DMS79 treated with DMSO at 0.1 percent for 48 hours (cell line): ENCODE data around the gene MFAP3L.

Experiments
- DNase-seq: peaks from one replicate; lab custom pipeline; 2025; lab: John Stamatoyannopoulos, UW

The MFAP3L gene

DNA sequence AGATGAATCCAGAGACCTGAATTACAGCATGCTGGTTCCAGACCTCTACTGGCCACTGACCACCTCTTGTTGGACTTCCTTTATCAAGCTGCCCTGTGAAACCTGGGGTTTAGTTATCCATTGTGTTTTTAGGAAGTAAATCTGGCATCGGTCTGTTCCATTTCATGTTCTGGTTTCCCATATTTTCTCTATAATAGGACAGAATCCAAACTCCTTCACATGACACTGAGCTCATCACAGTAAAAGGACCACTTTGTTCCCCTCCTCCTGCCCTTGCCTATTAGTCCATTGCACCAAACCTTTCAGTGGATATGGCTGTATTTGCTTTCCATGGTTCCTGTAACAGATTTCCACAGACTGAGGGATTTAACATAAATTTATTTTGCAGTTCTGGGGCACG is 4.0 kb downstream of the MFAP3L start:
- no peak for DNase-seq

DNA sequence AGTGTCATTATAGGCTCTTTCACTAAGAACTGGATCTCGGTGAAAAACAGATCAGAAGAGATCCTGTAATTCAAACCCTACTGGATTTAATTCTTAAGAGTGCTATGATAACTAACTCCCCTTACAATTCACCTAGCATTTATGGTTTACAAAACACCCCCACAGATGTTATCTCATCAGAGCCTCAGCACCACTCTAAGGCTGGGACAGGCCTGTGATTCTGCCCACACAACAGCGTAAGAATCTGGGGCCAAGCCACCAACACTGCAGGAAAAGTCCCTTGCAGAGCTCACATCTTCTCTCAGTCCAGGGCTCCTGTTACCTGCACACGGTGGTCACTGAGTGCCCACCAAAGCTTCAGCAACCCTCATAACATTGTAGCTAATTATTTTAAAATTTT is 8.9 kb downstream of the MFAP3L start:
- no peak for DNase-seq

DNA sequence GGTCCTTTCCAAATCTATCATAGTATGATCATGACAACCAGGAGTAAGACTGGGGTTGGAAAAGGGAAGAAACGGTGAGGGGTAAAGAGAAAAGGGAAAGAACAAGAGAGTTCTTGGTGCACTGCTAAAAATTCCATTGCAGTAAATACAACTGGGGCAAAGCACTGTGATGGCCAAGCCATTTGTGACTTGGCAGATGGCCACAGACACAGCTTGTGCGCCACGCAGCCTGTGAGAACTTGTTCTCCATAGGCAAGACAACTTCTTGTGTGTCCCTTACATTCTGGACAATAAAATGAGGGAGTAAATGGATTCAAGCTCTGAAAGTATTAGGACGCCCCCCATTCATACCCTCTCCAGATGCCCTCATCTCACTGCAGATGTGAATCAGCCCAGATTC is 10.9 kb downstream of the MFAP3L start:
- DNase-seq = no peak

DNA sequence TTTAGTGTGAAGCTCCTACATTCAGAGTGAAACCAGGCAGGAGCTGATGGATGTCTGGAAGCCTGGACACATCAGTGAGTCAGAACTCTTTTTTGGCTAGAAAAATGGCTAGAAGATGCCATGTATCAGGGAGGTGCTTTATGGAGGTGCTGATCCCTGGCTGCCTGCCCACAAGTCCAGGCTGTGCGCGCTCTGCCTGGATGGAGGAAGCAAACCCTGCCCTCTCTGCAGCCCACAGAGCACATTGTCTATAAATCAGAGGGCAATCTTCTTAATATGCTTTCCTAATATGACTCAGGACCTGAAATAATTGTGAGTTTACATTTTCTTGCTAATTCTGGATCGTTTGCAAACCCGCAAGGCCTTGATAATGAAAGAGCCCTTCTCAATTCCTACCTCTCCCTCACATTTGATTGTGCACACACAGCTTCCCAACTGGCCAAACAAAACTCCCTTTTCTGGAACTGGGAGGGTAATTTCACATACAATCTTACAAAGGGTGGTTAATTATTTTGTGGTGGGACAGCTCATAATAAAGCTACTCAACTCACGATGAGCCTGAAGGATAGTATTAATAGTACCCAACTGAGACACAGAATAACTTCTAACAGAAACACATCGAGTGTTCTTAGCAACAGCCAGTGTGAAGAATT is 11.7 kb downstream of the MFAP3L start:
- DNase-seq = no peak

DNA sequence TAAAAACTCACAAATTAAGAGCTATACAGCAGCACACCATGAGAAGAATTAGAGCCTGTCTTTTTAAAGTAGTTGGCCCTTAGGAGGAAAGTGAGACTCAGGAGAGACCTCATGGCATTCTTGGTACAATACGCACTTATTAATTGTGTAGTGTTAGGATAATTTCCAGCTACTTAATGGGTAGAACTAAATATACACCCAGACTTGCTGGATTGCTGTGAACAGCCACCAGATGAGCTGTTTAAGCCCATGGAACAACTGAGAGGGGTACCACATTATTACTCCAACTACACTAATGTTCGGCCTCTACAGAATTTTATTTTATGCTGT is 13.6 kb downstream of the MFAP3L start:
- no peak for DNase-seq

DNA sequence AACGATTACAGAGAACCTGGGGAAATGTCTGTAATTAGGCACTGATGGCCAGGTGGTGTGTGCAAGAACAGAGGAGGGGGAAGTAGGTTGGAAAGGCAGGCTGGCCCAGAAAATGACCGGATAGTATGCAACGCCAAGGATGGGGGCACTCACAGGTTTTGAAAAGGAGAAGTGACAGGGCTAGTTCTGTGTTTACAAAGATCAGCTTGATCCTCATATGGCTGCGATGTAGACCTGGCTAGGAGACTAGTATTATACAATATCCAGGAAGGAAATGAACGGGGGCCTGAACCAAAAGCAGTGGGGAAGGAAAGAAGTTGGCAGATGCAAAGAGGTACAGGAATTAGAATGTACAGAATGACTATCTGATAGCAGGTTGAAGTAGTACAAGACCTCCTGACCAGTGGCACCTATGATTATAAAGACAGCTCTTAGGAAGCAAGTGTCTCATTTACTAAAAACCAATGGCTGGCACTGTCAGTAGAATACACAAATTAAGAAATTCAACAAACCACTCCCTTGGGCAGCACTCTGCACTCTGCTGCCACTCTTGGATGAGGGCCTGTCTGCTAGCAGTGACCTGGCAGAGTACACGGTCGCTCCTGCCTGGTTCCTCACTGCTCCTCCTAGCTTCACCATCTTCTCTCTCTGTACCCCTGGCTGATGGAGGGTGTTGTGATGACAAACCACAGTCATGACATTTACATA is 14.1 kb downstream of the MFAP3L start:
- no peak for DNase-seq

DNA sequence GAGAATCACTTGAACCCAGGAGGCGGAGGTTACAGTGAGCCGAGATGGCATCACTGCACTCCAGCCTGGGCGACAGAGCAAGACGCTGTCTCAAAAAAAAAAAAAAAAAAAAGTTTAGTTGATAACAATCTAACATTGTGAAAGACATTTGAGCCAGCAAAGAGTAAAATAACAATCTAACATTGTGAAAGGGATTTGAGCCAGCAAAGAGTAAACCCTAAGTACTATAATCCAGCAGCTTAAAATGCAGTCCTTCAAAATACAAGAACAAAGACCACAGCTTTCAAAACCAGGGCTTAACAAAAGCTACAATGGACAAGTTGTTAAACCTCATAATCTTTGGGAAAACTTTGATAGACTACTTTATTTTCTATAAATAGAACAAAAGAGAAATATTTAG is 16.9 kb downstream of the MFAP3L start:
- no peak for DNase-seq

DNA sequence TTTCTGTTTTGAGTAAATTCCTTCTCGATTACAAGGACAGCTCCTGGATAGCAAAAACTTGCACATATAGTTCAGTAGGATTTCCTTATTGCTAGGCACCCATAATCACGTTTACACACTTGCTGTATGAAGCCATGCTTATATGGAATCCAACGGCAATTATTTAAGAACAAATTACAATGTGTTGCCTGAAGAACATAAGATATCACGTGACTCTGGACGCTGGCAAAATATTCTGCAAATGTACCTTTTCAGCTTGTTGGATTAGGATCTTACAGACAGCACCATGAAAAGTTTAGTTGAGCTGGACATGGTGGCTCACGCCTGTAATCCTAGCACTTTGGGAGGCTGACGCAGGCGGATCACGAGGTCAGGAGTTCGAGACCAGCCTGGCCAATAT is 17.4 kb downstream of the MFAP3L start:
- no peak for DNase-seq

DNA sequence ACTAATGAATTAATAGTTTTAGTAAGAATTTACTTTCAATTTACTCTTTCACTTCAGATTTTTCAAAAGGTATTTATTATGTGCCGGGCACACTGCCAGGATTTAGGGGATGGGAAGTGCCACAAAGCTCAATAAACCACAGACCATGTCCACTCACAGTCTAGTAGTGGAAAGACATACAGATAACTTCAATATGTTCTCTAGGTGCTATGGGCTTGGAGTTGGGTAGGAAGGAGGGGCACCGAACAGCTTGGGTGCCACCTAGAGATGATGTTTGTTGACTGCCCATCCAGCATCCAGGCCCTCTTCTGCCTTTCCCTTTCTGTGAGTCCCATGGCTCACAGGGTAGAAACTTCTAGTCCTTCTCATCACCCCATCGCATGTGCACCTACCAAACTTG is 17.8 kb downstream of the MFAP3L start:
- peak; percentile 2 for DNase-seq

DNA sequence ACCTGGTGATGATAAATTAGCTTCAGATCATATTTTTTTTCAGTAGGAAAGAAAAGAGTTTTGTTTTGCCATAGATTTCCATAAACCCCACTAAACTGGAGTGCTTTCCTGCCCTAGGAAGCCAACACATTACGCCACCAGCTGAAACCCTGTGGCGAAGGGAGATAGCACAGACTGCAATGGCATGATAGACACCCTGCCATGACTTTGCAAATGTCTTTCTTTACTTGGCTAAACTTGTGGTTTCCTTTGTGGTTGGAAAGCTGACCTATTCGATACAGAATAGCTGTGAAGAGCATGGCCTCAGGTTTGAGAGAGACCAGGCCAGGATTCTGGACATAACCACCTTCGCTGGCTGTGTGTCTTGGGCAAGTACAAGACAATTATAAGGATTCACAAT is 19.1 kb downstream of the MFAP3L start:
- DNase-seq = no peak

DNA sequence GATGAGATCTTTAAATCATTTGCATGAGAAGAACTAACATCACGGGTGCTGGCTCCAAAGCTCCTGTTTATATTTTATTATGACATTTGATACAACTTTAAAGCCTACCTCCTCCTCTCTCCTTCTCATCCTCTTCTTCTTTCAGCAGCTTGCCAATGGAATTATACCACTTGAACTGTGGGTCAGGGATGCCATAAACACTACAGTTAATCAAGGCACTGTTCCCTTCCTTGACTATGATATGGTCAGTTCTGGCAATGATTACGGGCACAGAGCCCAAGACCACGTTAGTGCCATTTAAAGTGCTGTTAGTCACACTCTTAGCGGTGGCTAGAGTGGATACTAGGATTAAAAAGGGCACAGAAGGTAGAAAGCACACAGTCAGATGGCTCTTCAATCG is 20.7 kb downstream of the MFAP3L start:
- DNase-seq = peak; percentile 38

DNA sequence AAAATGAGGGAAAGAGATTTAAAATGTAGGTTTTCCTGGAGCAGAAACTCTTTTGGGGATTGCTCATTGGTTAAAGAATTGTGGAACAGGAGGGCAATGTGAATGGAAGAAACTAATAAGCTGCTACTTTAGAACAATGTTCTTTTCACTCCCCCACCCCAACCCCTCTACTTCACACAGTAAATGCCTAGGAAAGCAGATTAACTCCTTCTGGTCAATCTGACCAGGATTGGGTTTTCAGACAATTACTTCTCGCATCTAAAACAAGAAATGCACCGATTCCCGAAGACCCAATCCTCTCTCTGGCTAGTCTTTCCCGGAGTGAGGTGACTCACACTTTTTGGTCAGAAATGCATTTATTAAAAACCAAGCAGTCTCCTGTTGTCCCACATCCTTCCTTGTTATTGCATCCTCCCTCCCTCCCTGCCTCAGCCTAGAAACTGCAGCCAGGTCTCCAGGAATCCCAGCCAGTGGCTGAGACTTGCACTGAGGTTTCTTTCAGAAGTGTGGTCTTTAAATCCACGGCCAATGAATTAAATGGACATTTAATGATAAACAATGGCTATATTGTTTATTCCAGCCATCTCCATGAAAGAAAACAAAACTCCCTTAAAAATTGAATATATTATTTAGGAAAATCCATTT is 21.4 kb downstream of the MFAP3L start:
- DNase-seq = no peak

DNA sequence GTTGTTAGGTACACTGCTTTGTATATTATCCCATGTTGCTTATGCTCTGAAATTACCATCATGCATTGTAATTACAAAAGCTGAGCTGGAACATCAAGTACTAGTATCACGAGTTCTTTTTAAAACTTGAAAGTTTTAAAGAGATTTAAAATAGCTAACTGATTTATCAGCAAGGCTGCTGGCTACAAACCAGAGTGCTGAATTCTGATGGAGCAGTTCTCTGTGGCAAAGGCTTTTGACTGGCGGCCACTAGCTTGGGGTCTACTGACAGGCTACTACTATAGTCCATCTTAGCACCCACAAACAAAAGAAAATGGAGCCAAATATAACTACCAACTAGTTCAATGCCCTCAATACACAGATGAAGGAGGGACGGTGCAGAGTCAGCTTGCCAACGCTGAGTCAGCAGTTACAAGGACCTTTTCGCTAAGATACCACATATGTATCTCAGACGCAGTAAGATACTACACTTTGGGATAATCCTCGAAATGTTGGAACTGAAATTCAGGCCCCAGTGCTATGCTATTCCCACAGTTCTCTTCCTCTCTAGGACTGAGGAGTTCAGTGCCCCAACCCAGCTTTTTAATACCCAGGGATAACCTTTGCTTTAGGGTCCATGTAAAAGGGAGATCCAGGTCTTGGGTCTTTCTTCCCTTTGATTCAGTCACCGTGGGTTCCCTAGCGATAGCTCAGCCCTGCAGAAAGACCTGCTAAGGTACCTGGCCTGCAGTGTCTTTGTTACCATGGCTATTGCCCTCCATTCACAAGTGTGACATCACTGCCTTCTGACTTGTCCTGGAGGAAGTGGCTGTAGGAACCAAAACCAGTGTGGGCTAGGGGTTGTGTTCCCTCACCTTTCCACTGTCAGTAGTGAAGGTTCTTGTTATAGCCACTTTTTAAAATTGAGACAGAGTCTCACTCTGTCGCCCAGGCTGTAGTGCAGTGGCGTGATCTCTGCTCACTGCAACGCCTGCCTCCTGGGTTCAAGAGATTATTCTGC is 22.8 kb downstream of the MFAP3L start:
- DNase-seq = no peak

DNA sequence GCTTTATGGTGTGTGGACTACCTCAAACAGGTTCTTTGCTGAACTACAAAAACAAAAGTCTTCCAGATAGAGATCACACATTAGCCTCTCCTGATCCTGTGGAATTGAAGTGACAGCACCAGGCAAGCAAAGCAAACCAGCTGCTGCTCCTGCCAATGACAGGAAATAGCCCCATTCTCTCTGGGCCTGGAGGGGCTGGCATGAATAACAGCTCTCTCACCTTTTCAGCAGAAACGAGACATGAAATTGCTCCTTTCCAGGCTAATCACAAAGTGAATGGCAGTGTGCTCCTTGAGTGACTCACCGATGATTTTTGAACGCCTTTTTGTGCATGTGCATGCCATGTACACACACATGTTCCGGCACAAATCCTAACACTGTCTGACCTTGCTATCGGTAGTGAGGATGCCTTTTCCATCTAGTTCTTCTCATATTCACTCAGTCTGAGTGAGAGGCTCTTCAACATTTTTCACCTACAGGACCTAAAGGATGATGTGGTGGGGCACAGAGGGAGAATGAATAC is 24.4 kb downstream of the MFAP3L start:
- DNase-seq = no peak

DNA sequence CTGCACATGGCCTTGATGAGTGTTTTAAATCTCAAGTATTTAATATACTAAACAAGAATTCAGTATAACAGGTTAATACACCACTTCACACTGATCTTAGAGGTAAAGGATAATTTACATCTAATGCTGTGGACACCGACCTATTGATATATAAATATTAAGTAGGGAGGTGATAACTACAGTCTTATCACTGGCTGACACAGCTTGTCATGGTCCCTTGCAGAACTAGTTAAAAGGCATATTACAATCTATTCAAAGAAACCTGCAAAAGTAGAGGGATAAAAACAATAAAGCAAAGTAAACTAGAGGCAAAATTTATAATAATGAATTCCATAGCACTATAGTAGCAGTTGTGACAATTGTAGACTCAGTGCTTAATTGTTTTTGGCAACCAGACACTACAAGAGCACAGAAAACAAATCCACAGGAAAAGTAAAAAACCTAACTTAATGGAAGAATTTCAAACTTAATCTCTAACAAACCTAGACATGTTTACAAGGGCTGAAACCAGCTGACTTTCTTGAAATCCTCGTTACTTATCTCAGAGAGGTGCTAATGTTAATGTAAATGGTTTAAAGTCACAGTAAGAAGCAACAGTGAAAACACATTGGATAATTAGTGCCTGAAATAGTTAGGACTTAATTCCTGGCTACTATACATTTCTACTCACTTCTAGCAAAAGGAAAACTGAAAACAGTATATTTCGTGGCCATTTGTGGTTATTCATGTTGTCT is 25.0 kb downstream of the MFAP3L start:
- no peak for DNase-seq

DNA sequence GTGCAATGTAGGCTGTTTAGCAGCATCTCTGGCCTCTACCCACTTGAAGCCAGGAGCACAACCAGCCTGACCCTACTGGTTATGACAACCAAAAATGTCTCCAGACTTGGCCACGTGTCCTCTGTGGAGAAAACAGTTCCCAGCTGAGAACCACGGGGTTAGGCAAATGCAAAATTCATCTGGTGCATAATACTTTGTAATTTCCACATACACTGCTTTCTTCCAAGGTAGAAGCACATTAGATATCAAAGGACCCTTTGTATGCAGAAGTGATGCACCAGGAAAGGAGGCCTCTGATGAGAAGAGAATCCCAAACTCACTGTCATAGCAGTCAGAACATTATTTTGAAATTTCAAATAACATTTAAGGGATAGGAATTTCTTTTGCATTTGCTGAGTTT is 26.3 kb downstream of the MFAP3L start:
- DNase-seq = no peak

DNA sequence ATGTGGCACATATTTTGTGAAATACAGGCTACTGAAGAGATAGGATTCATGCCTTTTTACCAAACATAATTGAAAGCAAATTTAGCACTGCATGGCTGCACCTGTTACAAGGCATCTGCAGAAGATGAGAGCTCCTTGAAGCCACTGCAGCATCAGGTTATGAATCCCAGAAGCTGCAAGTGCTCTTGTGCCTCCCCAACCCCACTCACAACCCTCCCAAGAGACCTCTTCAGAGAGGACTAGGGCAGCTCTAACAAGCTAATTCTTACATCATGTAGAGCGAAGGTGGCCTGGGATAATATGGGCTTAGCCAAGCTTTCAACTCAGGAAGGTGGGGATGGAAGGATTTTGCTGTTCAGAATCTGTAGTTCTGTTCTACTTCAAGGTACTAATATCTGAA is 27.2 kb downstream of the MFAP3L start:
- DNase-seq = peak; percentile 79

DNA sequence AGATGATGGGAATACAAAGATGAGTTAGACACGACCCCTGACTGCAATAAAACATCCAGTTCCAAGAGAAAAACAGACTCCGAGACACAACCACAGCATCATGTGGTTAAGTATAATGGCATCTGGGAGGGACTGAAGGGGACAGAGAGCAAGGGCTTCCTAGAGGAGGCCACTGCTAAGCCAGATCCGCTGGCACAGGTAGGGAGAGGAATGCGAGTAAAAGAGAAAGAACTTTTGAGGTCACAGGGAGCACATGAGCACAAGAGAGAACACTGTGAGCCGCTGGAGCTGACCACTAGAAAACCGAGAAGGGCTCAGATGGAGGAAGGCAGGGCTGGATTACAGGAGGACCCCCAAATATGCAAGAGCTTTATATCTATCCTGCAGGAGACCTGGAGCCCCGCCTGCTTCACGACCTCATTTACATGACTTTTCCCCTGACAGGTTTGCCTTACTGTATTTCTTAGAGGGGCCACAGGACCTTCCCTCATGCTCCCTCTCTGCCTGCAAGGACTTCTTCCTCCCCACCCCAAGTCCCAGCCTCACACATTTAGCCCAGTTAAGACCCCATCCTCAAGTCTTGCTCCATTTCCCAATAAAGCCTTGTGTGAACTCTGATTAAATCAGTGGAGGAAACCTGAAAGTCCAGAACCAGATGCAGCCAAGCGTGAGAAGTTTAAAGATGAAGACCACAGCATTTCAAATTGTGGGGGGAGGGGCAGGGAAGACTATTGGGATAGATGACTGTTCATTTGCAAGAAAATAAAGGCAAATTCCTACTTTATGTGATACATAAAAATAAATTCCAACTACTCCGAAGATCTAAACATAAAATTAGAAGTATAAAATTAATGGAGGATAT is 29.6 kb downstream of the MFAP3L start:
- DNase-seq = no peak

DNA sequence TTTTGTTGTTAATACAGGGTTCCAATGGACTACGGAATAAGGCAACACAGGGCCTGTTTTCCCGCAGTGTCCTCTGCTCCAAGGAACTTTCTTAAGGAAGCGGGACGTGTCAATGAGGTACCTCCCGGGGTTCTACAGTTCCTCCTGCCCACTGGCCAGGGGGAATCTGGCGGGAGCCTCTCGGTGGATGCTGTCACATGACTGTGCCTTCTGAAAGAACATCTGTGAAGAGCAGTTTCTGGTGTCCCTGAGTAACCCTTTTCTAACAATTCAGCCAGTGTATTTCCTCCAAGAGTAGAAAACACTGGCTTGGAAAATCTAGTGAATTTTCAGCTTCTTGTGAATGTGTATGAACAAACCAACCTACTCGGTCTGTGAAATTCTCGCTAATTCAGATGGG is 32.7 kb downstream of the MFAP3L start:
- DNase-seq = no peak

DNA sequence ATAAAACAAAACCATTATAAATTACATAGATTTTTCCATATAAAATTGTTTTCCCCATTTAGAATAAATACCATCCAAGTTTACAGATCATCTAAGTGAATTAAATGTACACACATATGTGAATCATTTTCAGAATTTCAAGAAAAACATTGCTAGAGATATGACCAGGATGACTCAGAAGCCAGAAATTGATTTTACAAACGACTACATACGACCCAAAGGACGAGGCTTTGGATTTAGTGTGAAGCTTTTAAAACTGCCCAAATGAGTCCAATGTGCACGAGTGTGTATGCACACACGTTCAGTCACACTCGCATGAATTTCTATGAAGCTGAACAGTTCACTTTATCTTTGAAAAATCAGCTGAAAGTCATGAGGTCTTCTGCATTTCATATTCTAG is 37.9 kb downstream of the MFAP3L start:
- no peak for DNase-seq
